Stimulated activated CD8-positive, alpha-beta memory T cell treated with anti-CD3 and anti-CD28 coated beads, Interleukin-4, amount 100 ng/mL, for 1 hour (primary cell): Measurements from ENCODE around the gene FIZ1.
A peak's percentile ranks its signal among the peaks of the same experiment; 100 is the strongest.

Source experiments
- DNase-seq, 2 donors: peaks; one replicate each; pipeline ENCODE4 v3.0.0-alpha.2; 2020; ENCODE audit warnings: low read depth in 2 of 2, low spot score in 1 of 2

Gene FIZ1, protein sequence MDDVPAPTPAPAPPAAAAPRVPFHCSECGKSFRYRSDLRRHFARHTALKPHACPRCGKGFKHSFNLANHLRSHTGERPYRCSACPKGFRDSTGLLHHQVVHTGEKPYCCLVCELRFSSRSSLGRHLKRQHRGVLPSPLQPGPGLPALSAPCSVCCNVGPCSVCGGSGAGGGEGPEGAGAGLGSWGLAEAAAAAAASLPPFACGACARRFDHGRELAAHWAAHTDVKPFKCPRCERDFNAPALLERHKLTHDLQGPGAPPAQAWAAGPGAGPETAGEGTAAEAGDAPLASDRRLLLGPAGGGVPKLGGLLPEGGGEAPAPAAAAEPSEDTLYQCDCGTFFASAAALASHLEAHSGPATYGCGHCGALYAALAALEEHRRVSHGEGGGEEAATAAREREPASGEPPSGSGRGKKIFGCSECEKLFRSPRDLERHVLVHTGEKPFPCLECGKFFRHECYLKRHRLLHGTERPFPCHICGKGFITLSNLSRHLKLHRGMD

DNA sequence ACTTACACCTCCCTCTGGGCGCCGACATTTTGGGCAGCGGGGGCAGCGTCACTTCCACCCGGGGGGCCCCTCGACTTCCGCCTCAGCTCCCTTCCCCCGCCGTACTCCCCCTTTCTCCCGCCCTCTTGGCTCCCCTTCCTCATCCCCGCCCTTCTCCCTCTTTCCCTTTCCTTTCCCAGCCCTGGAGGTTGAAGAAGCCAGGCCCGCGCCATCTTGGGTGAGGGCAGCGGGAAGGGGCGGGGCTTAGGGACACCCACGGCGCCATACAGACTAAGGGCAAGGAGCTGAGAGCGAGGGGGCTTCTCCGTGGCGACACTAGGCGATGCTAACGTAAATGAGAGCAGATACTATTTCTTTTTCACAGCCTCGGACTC is at the start of gene FIZ1:
TSS of gene FIZ1 (minus strand) at position 50 of the 374 bp plus-strand sequence. CDS start 1,652 bp downstream, outside the sequence.
- peak; percentile 88 to 91 for DNase-seq

DNA sequence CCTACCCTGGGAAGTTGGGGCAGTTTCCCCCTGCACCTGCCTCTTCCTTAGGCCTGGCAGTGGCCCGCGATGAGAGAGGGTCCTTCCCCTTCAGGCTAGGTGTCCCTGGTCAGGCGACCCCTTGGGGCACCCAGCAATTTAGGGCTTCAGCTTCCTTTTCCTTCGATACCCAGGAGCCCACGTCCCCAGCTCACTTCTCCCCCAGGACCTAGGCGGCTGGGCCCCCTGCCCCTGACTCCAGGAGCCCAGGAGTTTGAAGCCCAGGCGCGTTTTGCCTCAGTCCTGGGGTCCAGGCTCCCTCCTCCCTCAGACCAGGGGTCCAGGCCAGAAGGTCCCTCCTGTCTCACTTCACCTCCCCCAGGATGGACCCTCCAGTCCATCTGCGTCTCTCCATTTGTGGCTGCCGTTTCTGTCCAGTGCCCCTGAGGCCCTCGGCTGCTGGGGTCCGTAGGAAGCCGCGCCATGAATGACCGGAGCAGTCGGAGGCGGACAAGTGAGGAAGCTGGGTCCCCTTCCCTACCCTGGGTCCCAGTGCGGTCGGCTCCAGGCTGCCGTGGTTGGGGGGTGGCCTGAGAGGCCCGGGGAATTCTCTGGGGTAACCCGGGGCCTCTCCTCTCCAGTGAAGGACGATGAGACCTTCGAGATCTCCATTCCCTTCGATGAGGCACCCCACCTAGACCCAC is 49.4 kb upstream of the FIZ1 start:
- DNase-seq: no peak

DNA sequence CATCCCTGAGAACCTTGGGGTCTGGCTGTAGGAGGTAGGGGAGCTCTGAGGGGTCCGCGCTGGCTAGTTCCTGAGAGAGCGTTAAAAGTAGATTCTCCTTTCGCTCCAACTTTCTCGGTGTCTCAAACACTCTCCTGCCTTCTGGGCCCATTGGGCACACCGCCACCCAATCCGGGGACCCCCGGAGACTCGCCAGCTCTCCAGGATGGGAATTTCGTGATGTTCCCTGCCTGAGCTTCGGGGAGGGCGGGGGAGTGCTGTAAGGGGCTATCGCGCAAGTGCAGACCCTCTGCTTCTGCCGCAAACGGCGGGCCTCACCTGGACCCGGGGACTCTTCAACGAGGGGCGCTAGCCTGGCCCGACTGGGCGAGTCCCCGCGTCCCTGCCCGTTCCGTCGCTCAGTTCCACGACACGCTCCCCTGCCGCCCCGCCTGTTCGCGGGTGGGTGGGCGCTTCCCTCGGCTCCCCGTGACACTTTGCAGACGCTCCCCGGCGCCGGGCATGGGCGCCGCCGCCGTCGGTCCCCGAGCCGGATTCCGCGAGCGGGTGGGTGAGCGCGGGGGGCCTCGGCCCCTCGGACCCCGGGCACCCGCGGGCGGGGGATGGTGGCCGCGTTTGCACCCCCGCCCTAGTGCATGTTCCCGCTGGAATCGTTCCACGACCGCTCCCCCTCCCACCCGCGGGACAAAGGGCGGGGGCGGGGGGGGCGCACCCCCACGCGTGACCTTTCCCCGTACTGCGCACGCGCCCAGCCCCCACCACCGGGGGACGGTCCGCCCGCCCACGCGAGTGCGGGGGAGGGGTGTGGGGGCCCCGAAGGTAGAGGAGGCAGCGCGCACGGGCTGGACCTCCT is 48.6 kb upstream of the FIZ1 start, which contains the start of gene CCDC106:
TSS of gene CCDC106 (plus strand) at position 481 of the 853 bp plus-strand sequence. CDS start 835 bp downstream, outside the sequence.
- no peak for DNase-seq

DNA sequence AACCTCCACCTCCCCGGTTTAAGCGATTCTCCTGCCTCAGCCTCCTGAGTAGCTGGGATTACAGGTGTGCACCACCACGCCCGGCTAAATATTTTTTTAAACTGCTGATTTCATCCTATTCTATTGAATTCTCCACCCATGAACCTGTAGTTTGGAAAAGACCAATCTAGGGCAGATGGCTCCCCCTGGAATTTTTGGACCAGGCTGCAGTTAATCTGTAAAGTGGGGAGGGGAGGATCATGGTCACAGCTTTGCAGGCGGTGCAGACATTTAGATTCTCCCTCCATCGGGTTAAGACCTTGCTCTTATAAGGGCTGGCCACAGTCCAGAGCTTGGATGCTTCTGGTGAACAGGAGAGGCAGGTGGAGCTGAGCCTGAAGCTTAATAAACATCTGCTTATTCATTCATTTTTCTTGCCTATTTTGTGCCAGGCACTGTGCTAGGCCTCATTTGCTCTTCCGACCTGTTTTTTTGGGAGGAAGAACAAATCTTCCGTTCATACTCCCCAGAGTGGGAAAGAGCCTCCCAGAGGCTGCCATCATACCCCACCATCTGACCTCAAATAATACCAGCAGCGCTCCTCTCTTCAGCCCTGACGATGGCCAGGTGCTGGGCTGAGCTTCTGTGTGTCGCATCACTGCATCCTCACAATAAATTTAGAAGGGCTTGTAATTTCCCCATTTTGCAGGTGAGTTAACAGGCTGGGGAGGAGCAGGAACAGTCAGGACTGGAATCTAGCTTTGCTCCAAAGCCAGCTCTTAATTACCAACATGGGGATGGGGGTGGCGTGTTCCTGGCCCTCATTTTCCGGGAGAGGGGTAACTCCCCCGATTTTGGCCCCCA is 47.8 kb upstream of the FIZ1 start:
- no peak for DNase-seq

DNA sequence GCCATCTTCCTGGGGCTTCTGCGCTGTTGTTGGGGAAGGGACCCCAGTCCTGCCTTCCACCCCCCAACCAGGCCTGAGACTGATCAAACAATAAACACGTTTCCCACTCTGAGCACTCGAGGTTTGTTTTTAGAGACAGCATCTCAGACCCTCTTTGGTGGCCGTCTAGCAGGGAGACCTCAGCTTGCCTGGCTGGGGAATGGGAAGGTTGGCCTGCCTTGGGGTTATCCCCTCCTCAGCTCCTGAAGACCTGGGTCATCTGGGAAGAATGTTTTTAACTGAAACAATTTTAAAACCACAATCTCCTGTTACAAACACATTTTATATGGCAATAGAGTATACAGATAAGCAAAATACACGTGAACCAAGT is 46.2 kb upstream of the FIZ1 start:
- DNase-seq: no peak

DNA sequence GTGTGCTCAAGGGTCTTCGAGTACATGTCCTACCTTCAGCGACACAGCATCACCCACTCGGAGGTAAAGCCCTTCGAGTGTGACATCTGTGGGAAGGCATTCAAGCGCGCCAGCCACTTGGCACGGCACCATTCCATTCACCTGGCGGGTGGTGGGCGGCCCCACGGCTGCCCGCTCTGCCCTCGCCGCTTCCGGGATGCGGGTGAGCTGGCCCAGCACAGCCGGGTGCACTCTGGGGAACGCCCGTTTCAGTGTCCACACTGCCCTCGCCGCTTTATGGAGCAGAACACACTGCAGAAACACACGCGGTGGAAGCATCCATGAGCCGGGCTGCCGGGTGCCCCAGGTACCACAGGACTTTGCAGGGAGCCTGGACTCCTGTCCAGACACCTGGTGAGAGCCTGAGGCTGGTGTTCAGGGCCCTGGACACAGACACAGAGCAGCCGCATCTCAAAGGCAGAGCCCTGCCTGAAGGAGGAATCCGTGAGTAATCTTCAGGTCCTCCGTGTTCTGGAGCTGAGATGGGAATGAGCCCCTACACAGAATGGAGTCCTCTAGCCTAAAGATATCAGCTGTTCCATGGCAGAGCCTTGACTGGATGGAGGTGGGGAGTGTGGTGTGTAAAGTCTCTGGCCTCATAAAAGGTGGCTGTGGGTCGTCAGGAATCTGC is 45.7 kb upstream of the FIZ1 start:
- no peak for DNase-seq

DNA sequence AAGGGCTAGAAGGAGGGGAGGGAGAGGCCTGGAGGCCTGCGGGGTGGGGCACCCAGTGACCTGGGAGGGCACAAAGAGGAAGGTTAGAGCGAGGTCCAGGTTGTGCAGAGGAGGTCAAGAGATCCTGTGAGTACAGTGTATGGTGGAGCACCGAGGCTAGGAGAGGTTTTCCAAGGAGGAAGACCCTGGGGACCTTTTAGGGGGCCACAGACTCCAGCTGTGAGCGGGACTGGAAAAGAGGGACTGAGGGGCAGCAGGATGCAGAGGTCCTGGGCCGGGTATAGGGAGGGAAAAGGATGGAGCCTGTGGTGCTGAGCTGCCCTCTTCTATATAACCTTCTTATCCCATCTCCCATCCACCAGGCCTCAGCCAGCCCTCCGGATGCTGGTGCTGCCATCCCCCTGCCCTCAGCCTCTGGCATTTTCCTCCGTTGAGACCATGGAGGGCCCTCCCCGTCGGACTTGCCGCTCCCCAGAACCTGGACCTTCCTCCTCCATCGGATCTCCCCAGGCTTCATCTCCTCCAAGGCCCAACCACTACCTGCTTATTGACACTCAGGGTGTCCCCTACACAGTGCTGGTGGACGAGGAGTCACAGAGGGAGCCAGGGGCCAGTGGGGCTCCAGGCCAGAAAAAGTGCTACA is 45.0 kb upstream of the FIZ1 start:
- no peak for DNase-seq

DNA sequence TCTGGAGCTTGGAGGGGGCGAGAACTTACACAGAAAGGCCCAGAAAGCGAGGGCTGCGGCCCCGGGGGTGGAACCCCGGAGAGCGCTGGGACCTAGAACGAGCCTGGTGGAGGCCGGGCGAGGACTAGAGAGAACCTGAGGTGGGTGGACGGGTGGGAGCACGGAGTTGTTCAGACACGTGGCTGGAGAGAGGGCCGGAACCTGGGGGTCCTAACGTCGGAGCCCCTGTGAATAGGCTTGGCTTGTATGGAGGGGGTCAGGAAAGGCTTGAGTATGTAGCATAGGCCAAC is 44.5 kb upstream of the FIZ1 start:
- no peak for DNase-seq

DNA sequence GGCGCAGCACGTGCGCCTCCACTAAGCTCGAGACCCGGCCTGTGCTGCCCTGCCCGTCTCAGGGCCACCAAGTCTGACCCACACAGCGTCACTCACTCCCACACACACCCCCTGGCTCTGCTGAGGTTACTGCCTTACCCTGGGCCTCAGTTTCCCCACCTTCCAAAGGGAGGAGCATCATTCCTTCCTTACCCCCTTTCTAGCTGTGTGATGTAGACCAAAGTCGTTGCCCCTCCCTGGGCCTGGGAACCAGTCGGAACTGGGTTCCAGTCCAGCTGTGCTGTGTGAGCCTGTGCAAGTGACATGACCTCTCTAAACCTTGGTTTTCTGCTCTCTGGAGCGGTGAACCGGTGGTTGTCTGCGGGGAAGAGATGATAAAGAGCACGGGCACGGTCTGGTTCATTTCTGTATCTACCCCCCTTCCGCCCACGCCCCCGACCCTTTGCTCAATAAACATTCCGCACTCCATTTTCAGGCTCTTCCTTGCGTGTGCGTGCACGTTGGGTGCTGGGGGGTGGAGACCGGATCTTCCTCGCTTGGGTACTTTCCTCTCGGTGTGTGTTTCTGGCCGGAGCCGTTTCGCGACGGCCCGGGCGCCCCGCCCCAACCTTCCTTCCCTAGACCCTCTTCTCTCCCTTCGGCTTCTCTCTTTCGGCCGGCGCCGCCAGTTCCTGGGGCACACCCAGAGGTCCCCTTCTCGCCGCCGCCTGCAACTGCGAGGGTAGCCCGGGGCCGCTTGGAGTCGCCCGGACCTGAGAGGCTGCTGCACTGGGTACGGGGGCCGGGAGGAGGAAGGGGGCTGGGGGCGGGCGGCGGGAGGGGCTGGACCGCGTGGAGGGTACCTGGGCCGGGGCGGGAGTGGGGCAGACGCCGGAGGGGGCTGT is 43.9 kb upstream of the FIZ1 start, which contains the start of gene ZNF581:
TSS of gene ZNF581 (plus strand) at position 647 of the 884 bp plus-strand sequence. CDS start 923 bp downstream, outside the sequence.
- peak in 1 of 2 donors; percentile 47 for DNase-seq

DNA sequence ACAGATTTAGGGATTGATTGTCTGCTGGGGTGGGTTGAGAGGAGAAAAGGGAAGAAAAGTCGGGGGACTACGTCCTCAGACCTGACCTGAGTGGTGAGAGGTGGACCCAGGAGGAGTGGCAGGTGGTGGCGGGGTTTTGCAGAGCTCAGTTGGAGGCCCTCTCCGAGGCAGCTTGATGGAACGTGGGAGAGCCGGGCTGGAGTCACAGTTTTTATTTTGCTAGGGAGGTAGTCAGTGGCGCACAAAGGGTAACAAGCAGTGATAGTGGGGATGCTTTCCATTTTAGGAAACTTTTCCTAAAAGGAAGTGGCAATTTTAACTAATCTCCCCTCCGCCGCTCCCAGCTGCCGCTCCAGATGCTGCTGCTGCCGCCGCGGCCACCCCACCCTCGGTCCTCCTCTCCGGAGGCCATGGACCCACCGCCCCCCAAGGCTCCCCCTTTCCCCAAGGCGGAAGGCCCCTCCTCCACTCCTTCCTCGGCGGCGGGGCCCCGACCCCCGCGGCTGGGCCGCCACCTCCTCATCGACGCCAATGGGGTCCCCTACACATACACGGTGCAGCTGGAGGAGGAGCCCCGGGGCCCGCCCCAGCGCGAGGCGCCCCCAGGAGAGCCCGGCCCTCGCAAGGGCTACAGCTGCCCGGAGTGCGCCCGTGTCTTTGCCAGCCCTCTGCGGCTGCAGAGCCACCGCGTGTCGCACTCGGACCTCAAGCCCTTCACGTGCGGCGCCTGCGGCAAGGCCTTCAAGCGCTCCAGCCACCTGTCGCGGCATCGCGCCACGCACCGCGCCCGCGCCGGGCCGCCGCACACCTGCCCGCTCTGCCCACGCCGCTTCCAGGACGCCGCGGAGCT is 43.1 kb upstream of the FIZ1 start:
- no peak for DNase-seq

DNA sequence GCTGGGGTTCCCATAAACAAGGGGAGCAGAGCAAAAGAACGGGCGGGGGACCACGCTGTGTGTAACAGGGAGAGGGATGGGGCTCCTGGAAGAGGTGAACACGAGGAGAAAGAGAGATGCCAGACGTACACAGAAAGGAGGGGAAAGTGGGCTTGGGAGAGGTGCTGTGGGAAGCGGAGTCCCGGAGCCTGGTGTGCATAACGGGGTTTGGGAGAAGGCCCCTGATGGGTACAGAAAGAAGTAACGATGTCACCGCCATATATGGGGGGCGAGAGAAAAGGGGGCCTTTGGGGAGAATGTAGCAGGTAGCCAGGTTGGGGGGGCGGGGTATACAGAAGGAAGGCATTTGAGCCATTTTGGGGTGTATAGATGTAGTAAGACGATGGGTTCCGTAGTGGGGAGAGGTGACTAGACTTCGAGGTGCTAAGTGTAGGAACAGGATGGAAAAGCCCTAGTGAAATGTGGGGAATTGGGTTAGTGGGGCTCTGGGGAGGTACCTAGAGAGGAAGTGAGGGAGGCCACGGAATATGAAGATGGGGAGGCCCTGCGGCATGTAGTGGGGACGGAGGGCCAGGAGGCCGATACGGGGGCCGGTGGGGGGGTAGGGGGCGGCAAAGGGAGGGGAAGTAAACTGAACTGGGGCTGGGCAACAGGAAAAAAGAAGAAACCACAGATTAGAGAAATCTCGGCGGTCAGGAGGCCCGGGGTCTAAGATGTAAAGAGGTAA is 42.3 kb upstream of the FIZ1 start:
- DNase-seq: no peak

DNA sequence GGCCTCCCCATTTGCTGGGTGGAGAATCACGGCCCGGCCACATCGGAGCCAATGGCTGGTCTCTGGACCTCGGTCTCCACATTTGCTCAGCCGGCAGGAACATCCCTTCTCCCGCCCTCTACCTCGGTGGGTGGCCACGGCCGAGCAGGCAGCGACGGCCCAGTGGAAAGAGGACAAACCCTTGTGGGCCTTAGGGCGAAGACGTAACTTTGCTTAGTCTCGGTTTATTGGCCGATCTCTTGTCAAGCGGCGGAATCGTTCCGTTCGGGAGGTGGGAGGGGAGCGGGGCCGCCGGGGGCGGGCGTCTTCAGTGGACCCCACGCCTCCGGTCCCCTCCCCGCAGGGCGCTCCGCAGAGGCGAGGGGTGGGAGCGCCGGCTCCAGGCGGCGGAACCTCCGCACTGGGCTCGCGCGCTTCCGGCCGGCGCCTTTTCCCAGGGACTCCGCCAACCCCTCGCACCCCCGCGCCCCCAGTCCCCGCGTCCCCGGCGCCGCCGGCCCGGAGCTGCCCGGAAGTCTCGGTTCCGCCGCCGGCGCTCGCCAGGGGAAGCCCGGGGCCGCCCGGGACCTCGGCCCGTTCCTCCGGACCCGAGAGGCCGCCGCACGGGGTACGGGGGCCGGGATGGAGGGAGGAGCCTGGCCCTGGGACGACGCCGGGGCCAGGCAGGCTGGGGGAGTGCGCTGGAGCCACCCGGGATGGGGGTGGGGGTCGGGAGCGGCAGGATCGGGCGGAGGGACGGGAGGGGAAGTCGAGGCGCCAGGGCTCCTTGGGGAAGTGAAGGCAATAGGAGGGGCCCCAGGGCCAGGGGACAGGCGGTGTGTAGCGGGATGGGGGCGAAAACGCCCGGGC is 41.5 kb upstream of the FIZ1 start, which contains the start of gene ZNF580:
TSS of gene ZNF580 (plus strand) at position 426 of the 849 bp plus-strand sequence. CDS start 1,507 bp downstream, outside the sequence.
- no peak for DNase-seq

DNA sequence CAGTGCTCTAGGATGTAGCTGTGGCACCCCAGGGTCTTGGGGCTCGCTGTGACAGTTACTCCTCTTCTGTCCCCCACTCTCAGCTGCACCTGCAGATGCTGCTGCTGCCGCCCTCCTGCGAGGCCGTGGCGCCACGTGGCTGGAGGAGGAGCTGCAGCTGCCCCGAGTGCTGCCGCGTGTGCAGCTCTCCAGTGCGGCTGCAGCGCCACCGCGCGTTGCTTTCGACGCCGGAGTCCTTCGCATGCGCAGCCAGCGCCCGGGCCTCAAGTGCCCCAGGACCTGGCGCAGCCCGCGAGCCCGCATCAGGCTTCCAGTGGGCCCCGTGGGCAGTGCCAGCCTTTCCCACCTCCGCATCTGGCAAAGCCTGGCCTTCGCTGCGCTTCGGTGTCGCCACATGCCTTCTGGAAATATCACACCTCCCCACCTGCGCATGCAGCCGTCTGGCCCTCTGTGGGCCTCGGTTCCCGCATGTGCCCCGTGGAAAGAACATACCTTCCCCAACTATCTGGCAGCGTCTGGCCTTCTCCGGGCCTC is 40.8 kb upstream of the FIZ1 start:
- DNase-seq: no peak

DNA sequence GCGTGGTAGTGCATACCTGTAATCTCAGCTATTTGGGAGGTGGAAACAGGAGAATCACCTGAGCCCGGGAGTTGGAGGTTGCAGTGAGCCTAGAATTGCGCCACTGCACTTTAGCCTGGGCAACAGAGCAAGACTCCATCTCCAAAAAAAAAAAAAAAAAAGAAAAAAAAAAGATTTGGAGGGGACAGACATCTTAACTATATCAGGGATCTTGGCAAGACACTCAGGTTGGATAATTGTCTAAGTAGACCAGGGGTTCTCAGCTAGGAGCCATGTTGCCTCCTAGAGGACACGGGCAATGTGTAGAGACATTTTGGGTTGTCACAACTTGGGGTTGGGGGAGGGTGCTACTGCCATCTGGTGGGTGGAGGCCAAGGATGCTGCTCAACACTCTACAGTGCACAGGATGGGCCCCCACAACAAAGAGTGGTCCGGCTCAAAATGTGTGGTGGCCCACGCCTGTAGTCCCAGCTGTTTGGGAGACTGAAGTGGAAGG is 39.6 kb upstream of the FIZ1 start:
- DNase-seq: no peak

DNA sequence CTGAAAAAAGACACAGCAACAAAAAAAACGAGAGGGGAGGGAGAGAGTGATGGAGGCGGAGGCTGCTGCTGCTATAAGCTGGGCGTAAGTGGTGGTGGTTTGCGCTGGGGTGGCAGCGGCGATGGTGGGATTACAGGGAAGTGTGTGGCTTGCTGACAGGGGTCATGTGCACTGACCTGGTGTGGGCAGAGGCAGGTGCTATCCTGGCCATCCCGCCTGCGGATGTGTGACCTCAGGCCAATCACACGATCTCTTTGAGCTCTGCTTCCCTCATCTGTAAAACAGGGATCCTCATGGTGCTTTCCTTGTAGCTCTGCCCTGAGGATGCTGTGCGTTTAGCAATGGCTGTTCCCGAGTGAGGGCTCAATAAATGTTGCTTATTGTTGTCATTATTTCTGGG is 38.2 kb upstream of the FIZ1 start:
- no peak for DNase-seq
